ENCODE data around the gene HPDL.

HPDL gene

DNA sequence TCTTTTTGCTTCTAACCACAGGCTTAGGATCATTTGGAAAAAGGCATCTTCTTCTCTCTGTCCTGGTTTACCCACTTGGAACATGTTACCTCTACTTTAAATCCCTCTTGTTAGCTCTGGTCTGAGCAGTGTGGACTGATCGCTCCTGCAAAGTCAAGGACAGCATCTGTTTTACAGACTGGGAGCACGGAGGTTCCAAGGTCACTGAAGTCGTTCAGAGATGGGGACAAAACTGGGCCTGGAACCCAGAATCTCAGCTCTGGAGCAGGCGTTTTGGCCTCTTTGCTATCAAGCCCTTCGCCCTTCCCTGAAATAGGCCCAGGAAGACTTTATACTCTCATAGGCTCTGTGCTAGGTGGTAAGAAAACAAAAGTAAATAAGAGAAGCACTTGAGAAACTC is 24.8 kb downstream of the HPDL start:
- DNase-seq (ENCODE audit: low read depth): no peak

DNA sequence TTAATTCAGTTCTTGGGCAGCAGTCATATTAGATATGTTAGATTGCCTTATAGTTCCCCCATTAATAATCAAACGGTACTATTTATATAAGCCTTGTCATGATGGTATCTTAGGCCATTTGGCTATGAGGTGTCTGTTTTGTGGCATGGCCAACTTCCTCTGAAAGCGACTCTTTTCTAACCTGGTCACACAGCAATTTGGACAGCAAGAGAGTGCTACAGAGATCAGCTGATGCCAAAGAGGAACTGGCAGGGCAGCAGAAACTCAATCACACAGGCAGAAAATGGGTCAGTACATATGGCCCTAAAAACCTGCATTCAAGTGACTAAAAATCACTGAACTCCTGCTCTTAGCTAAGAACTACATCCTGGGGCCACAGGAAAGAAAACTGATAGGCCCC is 27.0 kb downstream of the HPDL start:
- DNase-seq (ENCODE audit: low read depth): no peak

DNA sequence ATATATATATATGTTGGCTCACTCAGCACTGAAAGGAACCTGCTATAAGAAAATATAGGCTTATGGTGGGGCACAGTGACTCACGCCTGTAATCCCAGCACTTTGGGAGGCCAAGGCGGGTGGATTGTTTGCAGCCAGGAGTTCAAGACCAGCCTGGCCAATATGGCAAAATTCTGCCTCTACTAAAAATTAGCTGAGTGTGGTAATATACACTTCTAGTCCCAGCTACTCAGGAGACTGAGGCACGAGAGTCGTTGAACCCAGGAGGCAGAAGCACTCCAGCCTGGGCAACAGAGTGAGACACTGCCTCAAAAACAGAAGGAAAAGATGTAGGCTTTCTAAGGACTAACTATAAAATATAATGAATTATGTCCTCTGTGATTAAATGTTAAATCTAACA is 28.1 kb downstream of the HPDL start:
- no peak for DNase-seq (ENCODE audit: low read depth)

DNA sequence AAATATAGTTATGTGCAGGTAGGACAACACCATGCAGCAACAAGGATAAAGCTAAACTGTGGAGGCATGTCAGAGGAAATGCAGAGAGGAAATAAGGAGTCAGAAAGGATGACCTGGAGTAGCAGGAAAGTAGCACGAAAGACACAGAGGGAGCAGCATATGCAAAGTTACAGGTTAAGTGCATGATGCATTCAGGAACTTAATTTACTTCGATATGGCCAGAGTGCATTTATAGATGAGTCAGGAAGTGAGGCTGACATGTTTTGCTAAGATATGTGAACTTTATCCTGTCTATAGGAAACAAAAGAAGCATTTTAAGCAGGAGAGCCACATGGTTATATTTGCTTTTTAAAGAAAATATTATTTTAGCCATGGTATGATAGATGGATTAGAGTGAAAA is 29.0 kb downstream of the HPDL start:
- DNase-seq (ENCODE audit: low read depth): peak; percentile 8

DNA sequence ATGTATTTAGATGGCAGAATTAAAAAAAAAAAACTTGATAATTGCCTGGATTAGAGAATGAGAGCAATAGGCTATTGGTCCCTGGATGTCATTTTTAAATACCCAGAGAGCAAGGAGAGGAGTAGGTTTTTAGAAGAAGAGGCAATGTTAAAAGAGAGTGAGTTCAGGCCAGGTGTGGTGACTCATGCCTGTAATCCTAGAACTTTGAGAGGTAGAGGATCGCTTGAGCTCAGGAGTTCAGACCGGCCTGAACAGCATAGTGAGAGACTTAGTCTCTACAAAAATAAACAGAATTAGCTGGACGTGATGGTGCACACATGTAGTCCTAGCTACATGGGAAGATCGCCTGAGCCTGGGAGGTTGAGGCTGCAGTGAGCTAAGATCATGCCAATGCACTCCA is 29.5 kb downstream of the HPDL start:
- DNase-seq (ENCODE audit: low read depth): no peak

DNA sequence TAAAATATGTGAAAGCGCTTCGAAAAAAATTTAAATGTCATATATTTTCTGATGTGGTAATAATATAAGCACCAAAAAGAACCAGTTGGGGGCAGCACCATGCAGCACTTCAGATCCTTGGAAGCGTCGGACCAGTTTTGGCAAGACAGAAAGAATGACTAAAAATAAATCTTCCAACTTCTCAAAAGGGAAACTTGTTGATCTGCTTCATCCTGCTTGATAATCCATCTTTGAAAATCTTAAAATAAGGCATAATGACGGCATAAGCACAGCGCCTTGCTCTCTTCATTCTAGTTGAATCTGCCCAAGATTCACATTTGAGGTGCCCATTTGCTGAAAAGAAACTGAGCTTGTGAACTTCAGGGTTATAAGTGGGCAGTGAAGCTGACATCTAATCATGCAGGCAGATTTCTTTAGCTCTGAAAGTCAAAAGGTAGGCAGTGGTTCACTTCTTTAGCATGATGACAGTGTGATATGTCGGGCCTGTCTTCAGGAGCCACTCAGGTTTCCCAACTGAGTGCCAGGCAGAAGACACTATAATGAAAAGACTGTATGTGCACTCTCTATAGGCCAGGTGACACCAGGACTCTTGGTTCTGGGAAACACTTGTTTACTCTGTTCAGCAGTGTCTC is 33.3 kb downstream of the HPDL start:
- DNase-seq (ENCODE audit: low read depth): peak; percentile 76

DNA sequence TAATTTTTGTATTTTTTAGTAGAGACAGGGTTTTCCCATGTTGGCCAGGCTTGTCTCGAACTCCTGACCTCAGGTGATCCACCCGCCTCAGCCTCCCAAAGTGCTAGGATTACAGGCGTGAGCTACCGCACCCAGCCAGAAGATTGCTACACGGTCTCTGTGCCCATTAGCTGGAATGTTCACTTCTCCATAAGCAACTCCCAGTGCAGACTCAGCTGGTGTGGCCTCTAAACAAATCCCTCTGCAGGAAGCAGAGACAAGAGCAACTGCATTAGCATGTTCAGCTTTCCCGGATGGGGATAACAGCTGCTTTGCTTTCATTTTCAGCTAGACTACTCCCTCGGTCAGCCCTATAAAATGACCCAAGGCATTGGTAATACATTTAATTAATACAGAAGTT is 34.3 kb downstream of the HPDL start:
- DNase-seq (ENCODE audit: low read depth): peak; percentile 66

DNA sequence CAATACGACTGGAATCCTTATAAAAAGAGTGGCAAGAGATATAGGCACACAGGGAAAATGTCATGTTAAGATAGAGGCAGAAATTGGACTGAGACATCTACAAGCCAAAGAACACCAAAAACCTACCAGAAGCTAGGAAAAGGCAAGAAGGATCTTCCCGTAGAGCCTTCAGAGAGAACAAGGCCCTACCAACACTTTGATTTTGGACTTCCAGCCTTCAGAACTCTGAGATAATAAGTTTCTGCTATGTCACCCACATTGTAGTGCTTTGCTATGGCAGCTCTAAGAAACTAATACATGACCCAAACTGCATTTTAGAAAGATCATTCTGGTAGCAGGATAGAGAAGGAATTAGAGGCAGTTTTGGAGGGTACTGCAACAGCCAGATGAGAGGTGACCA is 37.6 kb downstream of the HPDL start:
- DNase-seq (ENCODE audit: low read depth): no peak

DNA sequence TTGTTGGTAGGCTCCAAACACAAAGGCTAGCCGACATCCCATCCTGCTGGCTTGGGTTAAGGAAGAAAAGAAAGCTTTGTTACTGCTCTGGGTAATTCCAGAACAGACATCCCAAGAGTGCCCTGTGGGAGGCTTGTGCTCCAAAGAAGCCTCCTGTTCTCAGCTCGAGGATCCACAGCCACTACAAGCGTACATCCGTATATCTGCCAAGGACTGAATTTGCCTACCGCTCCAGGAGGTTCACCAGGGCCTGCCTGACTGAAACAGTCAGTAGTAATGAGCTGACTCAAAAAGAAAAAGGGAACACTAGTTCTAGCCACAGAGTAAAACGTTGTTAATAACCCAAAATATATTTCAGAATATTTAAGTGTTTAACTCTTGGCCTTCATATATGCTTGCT is 38.4 kb downstream of the HPDL start:
- no peak for DNase-seq (ENCODE audit: low read depth)

DNA sequence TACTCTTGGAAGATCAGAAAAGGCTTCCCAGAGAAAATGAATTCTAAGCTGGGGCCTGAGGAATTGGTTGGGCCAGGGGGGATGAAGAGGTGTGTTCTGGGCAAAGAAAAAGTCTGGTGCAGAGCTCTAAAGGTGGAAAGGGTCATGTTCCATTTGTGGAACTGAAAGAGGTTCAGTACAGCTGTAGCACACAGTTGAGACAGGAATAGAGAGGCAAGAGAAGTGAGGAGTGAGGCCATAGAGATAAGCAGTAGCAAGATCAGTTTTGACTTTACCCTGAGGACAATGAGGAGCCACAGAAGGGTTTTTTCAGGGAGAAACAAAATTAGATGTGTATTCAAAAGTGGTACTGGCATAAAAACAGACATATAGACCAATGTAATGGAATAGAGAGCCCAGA is 43.9 kb downstream of the HPDL start:
- no peak for DNase-seq (ENCODE audit: low read depth)

DNA sequence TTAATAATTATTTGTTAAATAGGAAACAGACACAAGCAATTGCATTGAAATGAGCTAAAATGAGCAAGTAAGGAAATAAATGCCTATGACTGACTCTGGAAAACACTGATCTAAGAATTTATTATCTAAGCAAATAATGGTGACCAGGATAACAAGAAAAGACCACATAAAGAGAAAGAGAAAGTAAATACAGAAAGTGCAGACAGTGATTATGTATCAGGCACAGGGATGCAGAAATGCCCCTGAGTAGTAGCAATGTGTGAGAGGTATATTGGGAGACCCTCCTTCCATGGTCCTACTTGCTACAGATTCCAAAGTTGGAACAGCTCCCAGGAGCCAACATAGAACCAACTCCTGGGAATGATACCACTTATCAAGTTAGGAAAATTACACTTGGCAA is 46.9 kb downstream of the HPDL start:
- no peak for DNase-seq (ENCODE audit: low read depth)

DNA sequence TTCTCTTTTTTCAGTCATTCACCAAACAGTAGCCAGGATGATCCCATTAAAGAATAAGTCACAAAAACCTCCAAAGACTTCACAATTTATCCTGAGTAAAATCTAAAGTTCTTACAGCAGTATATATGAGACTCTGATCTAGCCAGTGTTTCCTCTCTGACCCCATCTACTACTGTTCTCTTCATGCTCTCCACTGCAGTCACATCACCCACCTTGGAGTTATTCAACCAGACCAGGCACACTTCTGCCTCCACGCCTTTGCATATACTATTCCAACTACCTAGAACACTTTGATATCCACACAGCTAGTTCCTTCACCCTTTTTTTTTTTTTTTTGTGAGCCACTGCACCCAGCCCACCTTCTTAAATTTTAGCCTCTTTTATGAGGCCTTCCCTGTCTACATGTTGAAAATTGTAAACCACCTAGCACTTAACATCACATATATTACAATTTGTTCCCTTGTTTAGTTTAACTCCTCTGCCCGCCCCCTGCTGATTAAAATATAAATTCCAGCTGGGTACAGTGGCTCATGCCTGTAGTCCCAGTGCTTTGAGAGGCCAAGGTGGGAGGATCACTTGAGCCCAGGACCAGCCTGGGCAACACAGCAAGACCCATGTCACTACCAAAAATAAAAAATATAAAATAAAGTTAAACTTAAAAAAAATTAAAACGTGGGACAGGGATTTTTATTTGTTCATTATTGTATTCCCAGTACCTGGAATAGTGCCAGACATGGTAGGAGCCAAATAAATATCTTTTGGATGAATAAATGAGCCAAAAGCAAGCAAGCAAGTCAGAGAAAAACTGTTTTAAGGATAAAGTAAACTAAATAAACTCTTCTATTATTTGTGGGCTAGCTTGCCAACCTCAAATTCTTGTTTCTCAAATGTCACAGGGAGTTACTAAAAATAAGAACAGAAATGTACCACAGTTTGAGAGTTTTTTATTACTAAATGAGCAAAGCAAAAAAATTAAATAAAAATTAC is 48.7 kb downstream of the HPDL start:
- DNase-seq (ENCODE audit: low read depth): peak; percentile 28

DNA sequence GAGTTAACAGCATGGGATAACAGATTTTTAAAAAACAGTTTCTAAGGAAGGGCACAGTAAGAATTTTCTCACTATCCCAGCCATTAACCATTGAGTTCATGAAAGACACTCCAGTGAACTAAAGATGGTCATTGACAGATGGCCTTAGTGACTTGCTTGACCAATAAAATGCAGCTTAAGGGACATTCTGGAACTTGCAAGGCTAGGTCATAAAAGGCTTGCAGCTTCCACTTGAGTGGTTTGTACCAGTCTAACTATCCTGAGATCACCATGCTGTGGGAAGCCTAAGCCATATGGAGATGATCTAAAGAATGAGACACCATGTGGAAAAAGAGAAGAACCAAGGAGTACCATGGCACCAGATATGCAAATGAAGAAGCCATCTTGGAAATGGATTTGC is 51.5 kb downstream of the HPDL start:
- no peak for DNase-seq (ENCODE audit: low read depth)

All from ELR (cell line).